Measurements from ENCODE around the gene PGM1. TPM values are rescaled to one million over a fixed set of nuclear protein-coding genes. Genes with fewer than 3 reads are reported as not detected.

The PGM1 gene
- total RNA-seq, 1 experiment from 2014 or later, result 101 TPM

DNA sequence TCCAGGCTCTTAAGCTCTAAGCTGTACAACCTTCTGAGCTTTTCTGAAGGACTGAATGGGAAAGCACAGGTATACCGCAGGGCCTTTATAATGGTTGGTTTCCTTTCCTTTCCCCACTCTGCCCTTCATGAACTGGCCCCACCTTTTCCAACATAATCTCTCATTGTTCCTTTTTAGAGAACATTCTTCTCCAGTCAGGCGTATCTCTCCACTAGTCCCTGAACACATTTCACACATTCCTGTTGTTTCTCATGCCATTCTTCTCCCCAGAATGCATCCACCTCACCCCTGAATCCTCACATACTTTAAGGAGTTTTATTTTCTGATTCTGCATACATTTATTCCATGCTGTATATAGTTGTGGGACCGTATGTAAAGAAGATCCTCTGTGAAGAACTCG, 41.3 kb downstream of the PGM1 start:
- DNase-seq, result no peak
- no peaks in the 10 kb centered on the region for H3K4me1 ChIP-seq (replicated peaks; ENCODE audit: insufficient read depth)
- no peak overlapping the region for H2AFZ ChIP-seq
- no TSS peak for BruUV-seq (replicated peaks)
- intact Hi-C loops (cut with micrococcal nuclease; ENCODE audit: unreplicated experiment), result no loop called here
- H3K27me3 ChIP-seq (ENCODE audit: insufficient read depth, low read depth), result no peaks in the 10 kb centered on the region
- H3K4me2 ChIP-seq, result no peak overlapping the region
- CTCF ChIA-PET, result no interaction called here
- no peaks in the 10 kb centered on the region for H4K20me1 ChIP-seq (ENCODE audit: insufficient read depth)
- TF ChIP-seq EZH2 (IDR thresholded peaks at IDR 0.05; ENCODE audit: low read depth), result no peak
- TF ChIP-seq, protein P1, sequence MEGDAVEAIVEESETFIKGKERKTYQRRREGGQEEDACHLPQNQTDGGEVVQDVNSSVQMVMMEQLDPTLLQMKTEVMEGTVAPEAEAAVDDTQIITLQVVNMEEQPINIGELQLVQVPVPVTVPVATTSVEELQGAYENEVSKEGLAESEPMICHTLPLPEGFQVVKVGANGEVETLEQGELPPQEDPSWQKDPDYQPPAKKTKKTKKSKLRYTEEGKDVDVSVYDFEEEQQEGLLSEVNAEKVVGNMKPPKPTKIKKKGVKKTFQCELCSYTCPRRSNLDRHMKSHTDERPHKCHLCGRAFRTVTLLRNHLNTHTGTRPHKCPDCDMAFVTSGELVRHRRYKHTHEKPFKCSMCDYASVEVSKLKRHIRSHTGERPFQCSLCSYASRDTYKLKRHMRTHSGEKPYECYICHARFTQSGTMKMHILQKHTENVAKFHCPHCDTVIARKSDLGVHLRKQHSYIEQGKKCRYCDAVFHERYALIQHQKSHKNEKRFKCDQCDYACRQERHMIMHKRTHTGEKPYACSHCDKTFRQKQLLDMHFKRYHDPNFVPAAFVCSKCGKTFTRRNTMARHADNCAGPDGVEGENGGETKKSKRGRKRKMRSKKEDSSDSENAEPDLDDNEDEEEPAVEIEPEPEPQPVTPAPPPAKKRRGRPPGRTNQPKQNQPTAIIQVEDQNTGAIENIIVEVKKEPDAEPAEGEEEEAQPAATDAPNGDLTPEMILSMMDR (conservative IDR thresholded peaks at IDR 0.05), result no peak
- no peak overlapping the region for H3K4me3 ChIP-seq
- H3K9me2 ChIP-seq (ENCODE audit: insufficient read depth), result no peaks in the 10 kb centered on the region
- no peaks in the 10 kb centered on the region for H3F3A ChIP-seq (ENCODE audit: insufficient read depth, low read depth)
- POLR2A ChIA-PET (ENCODE audit: unreplicated experiment), result no interaction called here
- H3K79me2 ChIP-seq (ENCODE audit: low read depth), result no peaks in the 10 kb centered on the region
- no peaks in the 10 kb centered on the region for H3K9me3 ChIP-seq (ENCODE audit: insufficient read depth, low read depth)
- 0 out of 2 replicates have a peak, but pooled peaks cover 33% of the 10 kb centered on the region for H3K36me3 ChIP-seq (ENCODE audit: low read depth)
- H3K27ac ChIP-seq, result no peak overlapping the region

- ChIA-PET POLR2A (ENCODE audit: unreplicated experiment) (no interaction called here), CTCF (no interaction called here)
- Histone ChIP-seq H3K27ac (no peak overlapping the region), H3K27me3 (ENCODE audit: insufficient read depth, low read depth) (no peaks in the 10 kb centered on the region), H3K79me2 (ENCODE audit: low read depth) (no peaks in the 10 kb centered on the region), H3K4me3 (no peak overlapping the region), H3K4me2 (no peak overlapping the region), H4K20me1 (ENCODE audit: insufficient read depth) (no peaks in the 10 kb centered on the region), H2AFZ (no peak overlapping the region), H3K36me3 (ENCODE audit: low read depth) (0 out of 2 replicates have a peak, but pooled peaks cover 26% of the 10 kb centered on the region), H3F3A (ENCODE audit: insufficient read depth, low read depth) (no peaks in the 10 kb centered on the region), H3K9me3 (ENCODE audit: insufficient read depth, low read depth) (no peaks in the 10 kb centered on the region), H3K4me1 (replicated peaks; ENCODE audit: insufficient read depth) (no peaks in the 10 kb centered on the region), H3K9me2 (ENCODE audit: insufficient read depth) (no peaks in the 10 kb centered on the region)
- DNase-seq, result no peak
- TF ChIP-seq EZH2 (IDR thresholded peaks at IDR 0.05; ENCODE audit: low read depth), result no peak
- TF ChIP-seq, protein P1 (conservative IDR thresholded peaks at IDR 0.05), result no peak
- no TSS peak for BruUV-seq (replicated peaks)
- intact Hi-C loops (cut with micrococcal nuclease; ENCODE audit: unreplicated experiment), result no loop called here
Measured at GRCh38 chr1:63635681-63636080, 42.5 kb downstream of the PGM1 start.

DNA sequence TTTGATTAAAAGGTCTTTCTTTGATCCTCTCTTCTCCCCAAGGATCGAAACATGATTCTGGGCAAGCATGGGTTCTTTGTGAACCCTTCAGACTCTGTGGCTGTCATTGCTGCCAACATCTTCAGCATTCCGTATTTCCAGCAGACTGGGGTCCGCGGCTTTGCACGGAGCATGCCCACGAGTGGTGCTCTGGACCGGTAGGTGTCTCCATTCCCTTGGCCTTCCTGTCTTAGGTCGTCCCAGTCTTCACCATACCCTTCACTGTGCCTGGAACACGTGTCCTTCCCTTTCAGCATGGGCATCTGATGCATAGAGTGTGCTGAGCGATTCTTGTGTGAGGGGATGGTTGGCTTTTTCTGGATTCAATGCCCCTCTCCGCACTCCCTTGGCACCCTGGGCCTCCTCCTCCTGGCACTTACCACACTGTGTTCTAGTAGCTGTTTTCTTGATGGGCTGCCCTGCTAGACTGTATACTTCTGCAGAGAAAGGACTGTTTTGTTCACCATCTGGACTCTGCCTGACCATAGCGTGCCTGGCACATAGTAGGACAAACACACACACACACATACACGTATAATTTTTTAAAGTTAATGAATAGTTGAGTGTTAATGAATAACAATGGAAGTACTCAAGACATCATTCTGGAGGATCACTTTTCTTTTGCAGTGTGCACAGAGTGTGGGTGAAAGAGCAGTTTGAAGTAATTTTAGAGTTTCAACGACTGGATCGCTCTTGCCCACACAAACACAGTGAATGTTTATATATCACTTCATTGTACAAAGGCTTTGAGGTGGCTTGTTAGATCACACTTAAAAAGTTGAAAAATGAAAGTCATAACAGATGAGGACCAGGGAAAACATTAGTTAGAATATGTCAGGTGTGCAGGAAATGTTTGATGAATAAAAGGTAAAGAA, 43.2 kb downstream of the PGM1 start:
- TF ChIP-seq, protein P1 (conservative IDR thresholded peaks at IDR 0.05), result no peak
- no peak for TF ChIP-seq EZH2 (IDR thresholded peaks at IDR 0.05; ENCODE audit: low read depth)
- H3K36me3 ChIP-seq (ENCODE audit: low read depth), result 0 out of 2 replicates have a peak, but pooled peaks cover 26% of the 10 kb centered on the region
- H3K4me3 ChIP-seq, result no peak overlapping the region
- ChIA-PET CTCF (no interaction called here), POLR2A (ENCODE audit: unreplicated experiment) (no interaction called here)
- no peaks in the 10 kb centered on the region for H3K27me3 ChIP-seq (ENCODE audit: insufficient read depth, low read depth)
- no peaks in the 10 kb centered on the region for H3K9me3 ChIP-seq (ENCODE audit: insufficient read depth, low read depth)
- no peaks in the 10 kb centered on the region for H3K79me2 ChIP-seq (ENCODE audit: low read depth)
- intact Hi-C loops (cut with micrococcal nuclease; ENCODE audit: unreplicated experiment), result no loop called here
- no peaks in the 10 kb centered on the region for H3K9me2 ChIP-seq (ENCODE audit: insufficient read depth)
- no peaks in the 10 kb centered on the region for H4K20me1 ChIP-seq (ENCODE audit: insufficient read depth)
- no peak overlapping the region for H3K4me2 ChIP-seq
- H2AFZ ChIP-seq, result no peak overlapping the region
- no peak for DNase-seq
- BruUV-seq (replicated peaks), result no TSS peak
- no peak overlapping the region for H3K27ac ChIP-seq
- H3F3A ChIP-seq (ENCODE audit: insufficient read depth, low read depth), result no peaks in the 10 kb centered on the region
- no peaks in the 10 kb centered on the region for H3K4me1 ChIP-seq (replicated peaks; ENCODE audit: insufficient read depth)
